Measurements from ENCODE around the gene CARHSP1.

GRCh38 chr16:8865145-8865882 is 3.5 kb downstream of the CARHSP1 start:
- TF ChIP-seq, protein P1, sequence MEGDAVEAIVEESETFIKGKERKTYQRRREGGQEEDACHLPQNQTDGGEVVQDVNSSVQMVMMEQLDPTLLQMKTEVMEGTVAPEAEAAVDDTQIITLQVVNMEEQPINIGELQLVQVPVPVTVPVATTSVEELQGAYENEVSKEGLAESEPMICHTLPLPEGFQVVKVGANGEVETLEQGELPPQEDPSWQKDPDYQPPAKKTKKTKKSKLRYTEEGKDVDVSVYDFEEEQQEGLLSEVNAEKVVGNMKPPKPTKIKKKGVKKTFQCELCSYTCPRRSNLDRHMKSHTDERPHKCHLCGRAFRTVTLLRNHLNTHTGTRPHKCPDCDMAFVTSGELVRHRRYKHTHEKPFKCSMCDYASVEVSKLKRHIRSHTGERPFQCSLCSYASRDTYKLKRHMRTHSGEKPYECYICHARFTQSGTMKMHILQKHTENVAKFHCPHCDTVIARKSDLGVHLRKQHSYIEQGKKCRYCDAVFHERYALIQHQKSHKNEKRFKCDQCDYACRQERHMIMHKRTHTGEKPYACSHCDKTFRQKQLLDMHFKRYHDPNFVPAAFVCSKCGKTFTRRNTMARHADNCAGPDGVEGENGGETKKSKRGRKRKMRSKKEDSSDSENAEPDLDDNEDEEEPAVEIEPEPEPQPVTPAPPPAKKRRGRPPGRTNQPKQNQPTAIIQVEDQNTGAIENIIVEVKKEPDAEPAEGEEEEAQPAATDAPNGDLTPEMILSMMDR (conservative IDR thresholded peaks at IDR 0.05; ENCODE audit: low read length), result no peak
- TF ChIP-seq EZH2phosphoT487 (IDR thresholded peaks at IDR 0.05; ENCODE audit: borderline replicate concordance), result no peak

All from Loucy (cell line).